Neural progenitor cell (in vitro differentiated cells): ENCODE results near the gene SMIM11. TPM values are rescaled to one million over a fixed set of nuclear protein-coding genes. Genes with fewer than 3 reads are reported as not detected.

ENCODE experiments used
- DNase-seq: peaks from one replicate; pipeline ENCODE4 v3.0.0-alpha.2; 2016; ENCODE audit warnings: low spot score
- H2AFZ ChIP-seq: fragments of 200-600 bp; sonication (generic); replicated peaks from 2 replicates; pipeline ENCODE4 v1.6.1; 2016; ENCODE audit warnings: antibody characterized with exemption
- H3F3A ChIP-seq: fragments of 200-600 bp; sonication (generic); 2 replicates; pipeline ENCODE4 v1.6.1; 2016; ENCODE audit warnings: antibody characterized with exemption, low read depth
- H3K27ac ChIP-seq: fragments of 200-600 bp; sonication (generic); 2 replicates; pipeline ENCODE4 v1.5.1; 2016; ENCODE audit warnings: mild to moderate bottlenecking
- H3K27me3 ChIP-seq: fragments of 200-600 bp; sonication (generic); 2 replicates; pipeline ENCODE4 v1.6.1; 2016; ENCODE audit warnings: mild to moderate bottlenecking, moderate library complexity
- H3K36me3 ChIP-seq: fragments of 200-600 bp; sonication (generic); 2 replicates; pipeline ENCODE4 v1.5.1; 2016
- H3K4me1 ChIP-seq: fragments of 200-600 bp; sonication (generic); 2 replicates; pipeline ENCODE4 v1.6.1; 2016; ENCODE audit warnings: mixed run types
- H3K4me2 ChIP-seq: fragments of 200-600 bp; sonication (generic); 2 replicates; pipeline ENCODE4 v1.6.1; 2016
- H3K4me3 ChIP-seq: fragments of 200-600 bp; sonication (generic); 2 replicates; pipeline ENCODE4 v1.5.1; 2016
- H3K79me2 ChIP-seq: fragments of 200-600 bp; sonication (generic); 2 replicates; pipeline ENCODE4 v1.6.1; 2016; ENCODE audit warnings: low read depth
- H3K9ac ChIP-seq: fragments of 200-600 bp; sonication (generic); 2 replicates; pipeline ENCODE4 v1.6.1; 2016
- H3K9me3 ChIP-seq: fragments of 200-600 bp; sonication (generic); 2 replicates; pipeline ENCODE4 v1.5.1; 2016; ENCODE audit warnings: low read depth
- H4K20me1 ChIP-seq: fragments of 200-600 bp; sonication (generic); 2 replicates; pipeline ENCODE4 v1.6.1; 2016; ENCODE audit warnings: low read depth
- H3K27ac Mint-ChIP-seq: 3 replicates; pipeline ENCODE4 v1.8.0; 2021; ENCODE audit warnings: mixed read lengths
- H3K27me3 Mint-ChIP-seq: 2 replicates; pipeline ENCODE4 v1.8.0; 2022; ENCODE audit warnings: low read depth, mild to moderate bottlenecking, inconsistent platforms, moderate library complexity, mixed read lengths; ENCODE audit not compliant: insufficient read depth
- H3K36me3 Mint-ChIP-seq: 3 replicates; pipeline ENCODE4 v1.8.0; 2021; ENCODE audit warnings: mixed read lengths
- H3K4me1 Mint-ChIP-seq: 3 replicates; pipeline ENCODE4 v1.8.0; 2021; ENCODE audit warnings: mixed read lengths
- H3K4me3 Mint-ChIP-seq: 3 replicates; pipeline ENCODE4 v1.8.0; 2021; ENCODE audit warnings: mild to moderate bottlenecking, moderate library complexity, mixed read lengths
- H3K9me3 Mint-ChIP-seq: 3 replicates; pipeline ENCODE4 v1.8.0; 2020; ENCODE audit warnings: mixed read lengths
- EZH2 ChIP-seq: fragments of 200-600 bp; sonication (generic); IDR thresholded peaks from 2 replicates; pipeline ENCODE4 v1.6.1; 2017; ENCODE audit warnings: antibody characterized with exemption, mild to moderate bottlenecking, moderate library complexity
- EZH2phosphoT487 ChIP-seq: fragments of 200-600 bp; sonication (generic); IDR thresholded peaks from 2 replicates; pipeline ENCODE4 v1.6.1; 2017; ENCODE audit warnings: antibody characterized with exemption
- total RNA-seq: library from RNA; depleted of rRNA; stranded (reverse); fragments of >200 nt; gene quantifications from 2 replicates; pipeline ENCODE4 v1.2.3, GENCODE V29; 2015; ENCODE audit warnings: low replicate concordance
- TF ChIP-seq, protein P1 (sequence below): fragments of 200-600 bp; sonication (generic); IDR thresholded peaks from 2 replicates; pipeline ENCODE4 v1.5.1; 2017; ENCODE audit warnings: antibody characterized with exemption, mild to moderate bottlenecking

The SMIM11 gene
- total RNA-seq, 1 donor from 2014 or later, result 4.8 TPM

DNA sequence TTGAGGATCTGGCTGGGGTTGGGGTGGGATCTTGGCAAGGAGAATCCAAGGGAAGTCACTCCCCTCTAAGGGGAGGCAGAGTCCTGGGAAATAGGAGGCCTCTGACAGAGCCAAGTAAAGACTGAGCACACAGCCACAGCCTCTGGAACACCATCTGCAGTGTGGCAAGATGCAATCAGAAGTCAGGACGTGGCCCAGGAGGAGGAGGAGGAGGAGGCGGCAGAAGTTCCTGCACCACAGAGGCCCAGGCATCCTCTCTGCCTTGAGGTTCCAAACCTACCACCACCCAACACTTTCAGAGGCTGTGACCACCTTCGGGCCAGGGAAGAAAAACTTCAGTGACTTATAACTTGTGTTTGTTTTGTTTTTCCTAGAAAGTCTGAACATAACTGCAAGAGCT, 35.2 kb upstream of the SMIM11 start:
- Histone ChIP-seq H3K79me2 (no peaks in the 10 kb centered on the region), H4K20me1 (no peaks in the 10 kb centered on the region), H3K4me2 (no peak overlapping the region), H2AFZ (no peak overlapping the region), H3K4me3 (no peak overlapping the region), H3K36me3 (no peaks in the 10 kb centered on the region), H3K27me3 (no peaks in the 10 kb centered on the region), H3K27ac (no peak overlapping the region), H3K4me1 (peaks cover 26% of the 10 kb centered on the region), H3K9me3 (no peaks in the 10 kb centered on the region), H3K9ac (no peak overlapping the region), H3F3A (peaks cover 6% of the 10 kb centered on the region)
- no peak for DNase-seq
- Mint-ChIP-seq H3K4me1 (peaks cover 35% of the 10 kb centered on the region), H3K27me3 (peaks cover 6% of the 10 kb centered on the region), H3K36me3 (peaks cover 2% of the 10 kb centered on the region), H3K4me3 (no peak overlapping the region), H3K9me3 (peaks cover 6% of the 10 kb centered on the region), H3K27ac (no peak overlapping the region)
- TF ChIP-seq, protein P1, sequence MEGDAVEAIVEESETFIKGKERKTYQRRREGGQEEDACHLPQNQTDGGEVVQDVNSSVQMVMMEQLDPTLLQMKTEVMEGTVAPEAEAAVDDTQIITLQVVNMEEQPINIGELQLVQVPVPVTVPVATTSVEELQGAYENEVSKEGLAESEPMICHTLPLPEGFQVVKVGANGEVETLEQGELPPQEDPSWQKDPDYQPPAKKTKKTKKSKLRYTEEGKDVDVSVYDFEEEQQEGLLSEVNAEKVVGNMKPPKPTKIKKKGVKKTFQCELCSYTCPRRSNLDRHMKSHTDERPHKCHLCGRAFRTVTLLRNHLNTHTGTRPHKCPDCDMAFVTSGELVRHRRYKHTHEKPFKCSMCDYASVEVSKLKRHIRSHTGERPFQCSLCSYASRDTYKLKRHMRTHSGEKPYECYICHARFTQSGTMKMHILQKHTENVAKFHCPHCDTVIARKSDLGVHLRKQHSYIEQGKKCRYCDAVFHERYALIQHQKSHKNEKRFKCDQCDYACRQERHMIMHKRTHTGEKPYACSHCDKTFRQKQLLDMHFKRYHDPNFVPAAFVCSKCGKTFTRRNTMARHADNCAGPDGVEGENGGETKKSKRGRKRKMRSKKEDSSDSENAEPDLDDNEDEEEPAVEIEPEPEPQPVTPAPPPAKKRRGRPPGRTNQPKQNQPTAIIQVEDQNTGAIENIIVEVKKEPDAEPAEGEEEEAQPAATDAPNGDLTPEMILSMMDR, result no peak
- TF ChIP-seq EZH2phosphoT487 (no peak), EZH2 (no peak)

DNA sequence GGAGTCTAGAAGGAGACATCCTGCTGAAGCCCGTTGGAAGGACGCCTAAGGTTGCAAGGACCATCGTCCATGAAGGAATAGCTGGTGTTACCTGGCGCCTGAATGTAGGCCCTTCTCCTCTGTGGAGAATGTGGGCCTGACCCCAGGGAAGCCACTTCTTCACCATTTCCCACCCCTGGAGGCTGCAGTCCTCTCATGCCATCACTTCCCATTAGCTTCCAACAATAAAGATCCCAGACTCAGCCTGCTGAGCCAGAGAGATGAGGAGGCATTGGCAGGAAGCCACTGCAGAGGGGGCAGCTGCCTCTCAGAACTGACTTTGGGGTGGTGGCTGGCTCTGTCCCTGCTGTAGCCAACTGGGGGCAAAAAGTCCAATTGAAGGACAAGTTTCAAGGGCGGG, 32.8 kb upstream of the SMIM11 start:
- no peaks in the 10 kb centered on the region for H3K79me2 ChIP-seq
- Mint-ChIP-seq H3K4me1 (peaks cover 35% of the 10 kb centered on the region), H3K27ac (no peak overlapping the region), H3K4me3 (no peak overlapping the region), H3K27me3 (peaks cover 9% of the 10 kb centered on the region), H3K36me3 (peaks cover 2% of the 10 kb centered on the region), H3K9me3 (peaks cover 6% of the 10 kb centered on the region)
- TF ChIP-seq EZH2 (no peak), EZH2phosphoT487 (no peak)
- TF ChIP-seq, protein P1, result no peak
- no peaks in the 10 kb centered on the region for H3K36me3 ChIP-seq
- no peak overlapping the region for H3K9ac ChIP-seq
- H3K4me3 ChIP-seq, result no peak overlapping the region
- no peak overlapping the region for H3K4me2 ChIP-seq
- DNase-seq, result no peak
- H4K20me1 ChIP-seq, result no peaks in the 10 kb centered on the region
- H3F3A ChIP-seq, result peaks cover 4% of the 10 kb centered on the region
- no peaks in the 10 kb centered on the region for H3K9me3 ChIP-seq
- H3K27me3 ChIP-seq, result no peaks in the 10 kb centered on the region
- peaks cover 11% of the 10 kb centered on the region for H3K4me1 ChIP-seq
- H2AFZ ChIP-seq, result no peak overlapping the region
- H3K27ac ChIP-seq, result no peak overlapping the region

DNA sequence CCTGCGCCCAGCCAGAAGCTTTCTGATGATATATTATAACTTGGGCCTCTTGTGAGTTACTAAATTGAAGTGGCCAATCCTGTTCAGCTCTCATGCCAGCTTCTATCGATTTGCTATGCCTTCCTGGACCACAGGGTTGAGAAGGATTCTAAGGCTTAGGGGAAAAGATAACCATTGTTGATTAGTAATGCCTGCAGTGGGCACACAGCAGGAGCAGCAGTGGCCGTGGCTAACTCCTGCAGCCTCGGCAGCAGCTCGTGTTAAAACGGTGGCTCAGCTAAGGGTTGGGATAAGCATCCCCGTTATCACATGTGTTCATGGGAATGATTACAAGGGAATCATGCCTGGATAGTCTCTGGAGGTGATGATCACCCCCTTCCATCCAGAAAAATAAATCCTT, 32.0 kb upstream of the SMIM11 start:
- Mint-ChIP-seq H3K27me3 (peaks cover 9% of the 10 kb centered on the region), H3K36me3 (peaks cover 2% of the 10 kb centered on the region), H3K27ac (no peak overlapping the region), H3K9me3 (peaks cover 9% of the 10 kb centered on the region), H3K4me3 (no peak overlapping the region), H3K4me1 (peaks cover 35% of the 10 kb centered on the region)
- H3K36me3 ChIP-seq, result no peaks in the 10 kb centered on the region
- no peak overlapping the region for H3K4me3 ChIP-seq
- no peak overlapping the region for H3K27ac ChIP-seq
- no peak for DNase-seq
- TF ChIP-seq EZH2 (no peak), EZH2phosphoT487 (no peak)
- TF ChIP-seq, protein P1, result no peak
- no peaks in the 10 kb centered on the region for H3K27me3 ChIP-seq
- H3K4me1 ChIP-seq, result peaks cover 14% of the 10 kb centered on the region
- no peaks in the 10 kb centered on the region for H3K79me2 ChIP-seq
- H3F3A ChIP-seq, result peaks cover 4% of the 10 kb centered on the region
- no peaks in the 10 kb centered on the region for H4K20me1 ChIP-seq
- H3K9me3 ChIP-seq, result no peaks in the 10 kb centered on the region
- H3K4me2 ChIP-seq, result no peak overlapping the region
- no peak overlapping the region for H2AFZ ChIP-seq
- H3K9ac ChIP-seq, result no peak overlapping the region
